K562 (cell line): ENCODE data around the gene ASB2. TPM values are rescaled to one million over a fixed set of nuclear protein-coding genes. Genes with fewer than 3 reads are reported as not detected.

Experiments
- ATAC-seq: fragments of 200-7000 bp; cut with Tn5 transposase; 3 replicates; pipeline ENCODE4 v1.9.1; 2020; ENCODE audit warnings: moderate library complexity
- BruUV-seq: library from RNA; stranded (reverse); fragments of 400-500 nt; replicated peaks from 2 replicates; lab custom pipeline; 2021; lab: Mats Ljungman, UMichigan
- CTCF ChIA-PET: fragments of 300-600 bp; formaldehyde crosslinking; extraction: SDS; loops from one replicate; lab custom pipeline; 2021; ENCODE audit warnings: low intra/inter-chr PET ratio; lab: Yijun Ruan, JAX
- POLR2A ChIA-PET: fragments of 300-600, 350-650 bp; sonication (Branson Sonifier 250); formaldehyde crosslinking; extraction: SDS; loops from one replicate; lab custom pipeline; 2021; ENCODE audit warnings: antibody characterized with exemption, inconsistent platforms; lab: Yijun Ruan, JAX
- DNase-seq, 4 experiments: peaks; one replicate each; pipeline versions ENCODE4 v3.0.0 to v3.0.0-alpha.2; 2011 to 2018; ENCODE audit warnings: low spot score in 3 of 4, mixed read lengths in 3 of 4; ENCODE audit errors: extremely low read depth in 1 of 4
- FAIRE-seq: peaks from 2 replicates; lab custom pipeline; 2011; peaks lifted over from hg19 to GRCh38; lab: Jason Lieb, UNC
- H2AFZ ChIP-seq: 2 replicates; pipeline ENCODE4 v1.6.0; 2011; ENCODE audit warnings: low read depth, low read length, control low read depth, inconsistent platforms
- H3K27ac ChIP-seq: fragments of 200-600 bp; 3 replicates; pipeline ENCODE4 v1.8.0; 2011; ENCODE audit warnings: low read depth, mild to moderate bottlenecking, control low read depth, inconsistent platforms, low read length, moderate library complexity, mixed read lengths; ENCODE audit errors: extremely low read depth
- H3K27me3 ChIP-seq, 2 experiments: fragments of 300-600 bp in 1 of 2; 2 replicates in 1 of 2; 3 replicates in 1 of 2; pipeline versions ENCODE4 v1.6.0 to v1.8.0; 2011; ENCODE audit warnings: inconsistent platforms in 2 of 2, low read length in 2 of 2, mild to moderate bottlenecking in 1 of 2, mixed read lengths in 1 of 2, moderate library complexity in 1 of 2; ENCODE audit not compliant: control insufficient read depth in 2 of 2, insufficient read depth in 2 of 2
- H3K36me3 ChIP-seq: fragments of 300-600 bp; 3 replicates; pipeline ENCODE4 v1.8.0; 2011; ENCODE audit warnings: mild to moderate bottlenecking, low read length, inconsistent platforms; ENCODE audit not compliant: control insufficient read depth, insufficient read depth
- H3K4me1 ChIP-seq, 2 experiments: fragments of 200-600 bp in 1 of 2; replicated peaks in 1 of 2; 2 replicates in 1 of 2; 3 replicates in 1 of 2; pipeline versions ENCODE4 v1.5.1 to v1.8.0; 2011; ENCODE audit warnings: inconsistent platforms in 2 of 2, low read length in 2 of 2, mild to moderate bottlenecking in 1 of 2, mixed read lengths in 1 of 2, moderate library complexity in 1 of 2; ENCODE audit not compliant: control insufficient read depth in 2 of 2, insufficient read depth in 2 of 2
- H3K4me2 ChIP-seq: 2 replicates; pipeline ENCODE4 v1.6.1; 2011; ENCODE audit warnings: low read length, control low read depth, inconsistent platforms, mixed read lengths; ENCODE audit not compliant: insufficient read depth
- H3K4me3 ChIP-seq: fragments of 200-600 bp; sonication (generic), shearing (Covaris generic); 2 replicates; pipeline ENCODE4 v1.5.1; 2016; ENCODE audit warnings: control low read depth, inconsistent platforms
- H3K79me2 ChIP-seq: fragments of 200-600 bp; 3 replicates; pipeline ENCODE4 v1.8.0; 2011; ENCODE audit warnings: low read length, inconsistent platforms; ENCODE audit not compliant: control insufficient read depth, insufficient read depth
- H3K9ac ChIP-seq, 2 experiments: 2 replicates each; pipeline versions ENCODE4 v1.6.0 to v1.6.1; 2011; ENCODE audit warnings: low read depth in 2 of 2, low read length in 2 of 2, control low read depth in 1 of 2, inconsistent platforms in 1 of 2, mild to moderate bottlenecking in 1 of 2, mixed read lengths in 1 of 2; ENCODE audit not compliant: insufficient read depth in 1 of 2
- H3K9me1 ChIP-seq: one replicate; pipeline ENCODE4 v1.6.0; 2011; ENCODE audit warnings: inconsistent platforms, mild to moderate bottlenecking, low read length, moderate library complexity; ENCODE audit not compliant: control insufficient read depth, insufficient read depth
- H3K9me3 ChIP-seq: replicated peaks from 2 replicates; pipeline ENCODE4 v1.5.1; 2011; ENCODE audit warnings: low read depth, low read length, inconsistent platforms; ENCODE audit not compliant: control insufficient read depth, insufficient read depth
- H4K20me1 ChIP-seq: replicated peaks from 2 replicates; pipeline ENCODE4 v1.6.1; 2011; ENCODE audit warnings: low read length, inconsistent platforms, mixed read lengths; ENCODE audit not compliant: control insufficient read depth, insufficient read depth
- HMG20B ChIP-seq: fragments of 250-450 bp; sonication (Bioruptor Pico); IDR thresholded peaks from 2 replicates; pipeline ENCODE4 v1.5.0; 2021; ENCODE audit warnings: mild to moderate bottlenecking
- ILK ChIP-seq: fragments of 450-650 bp; IDR thresholded peaks from 2 replicates; pipeline ENCODE4 v1.6.1; 2016; ENCODE audit warnings: missing genetic modification characterization, low read depth, mild to moderate bottlenecking, missing compliant biosample characterization, moderate library complexity, borderline replicate concordance
- JUND ChIP-seq, 2 experiments: IDR thresholded peaks; 2 replicates in 1 of 2; 3 replicates in 1 of 2; pipeline ENCODE4 v1.6.1; 2011; ENCODE audit warnings: borderline replicate concordance in 2 of 2, low read depth in 2 of 2, low read length in 2 of 2, improper control_type of control experiment in 1 of 2, missing biosample characterization in 1 of 2, missing genetic modification characterization in 1 of 2, missing genetic modification reagents in 1 of 2
- WGBS: fragments of 100-300 bp; shearing (Covaris generic); methylation state at CpG from one replicate; pipeline ENCODE4 v1.1.6; 2016; ENCODE audit warnings: low coverage, mixed read lengths; ENCODE audit not compliant: insufficient coverage; ENCODE audit errors: missing lambda C conversion rate; 5-methylcytosine and 5-hydroxymethylcytosine counted together
- in situ Hi-C: fragments of 300-500 bp; cut with MboI; formaldehyde crosslinking; loops from 4 replicates; pipeline ENCODE4 v1.15.0; 2018; ENCODE audit warnings: inconsistent platforms, mixed read lengths
- intact Hi-C: fragments of 100-400 bp; cut with micrococcal nuclease; formaldehyde crosslinking; loops from 2 replicates; pipeline ENCODE4 v1.14.2; 2022
- polyA plus RNA-seq, 8 experiments: library from polyadenylated mRNA; depleted of rRNA in 4 of 8; stranded (reverse) in 5 of 8; unstranded in 3 of 8; fragments of >200 nt; fragmentation: Nextera tagmentation in 2 of 8; fragmentation: Illumina TruSeq in 1 of 8; extraction: Ambion mirVana in 2 of 8; extraction: Trizol in 1 of 8; gene quantifications; 2 replicates each; pipeline versions ENCODE4 v1.2.1 to v1.2.3, GENCODE V29; 2011 to 2014; ENCODE audit warnings: inconsistent platforms in 1 of 8, missing spikeins in 1 of 8
- total RNA-seq, 7 experiments: library from RNA; depleted of rRNA in 6 of 7; stranded (reverse); fragments of >200 nt in 6 of 7; fragmentation: Illumina TruSeq in 2 of 7; extraction: Trizol in 2 of 7; gene quantifications; 2 replicates each; pipeline versions ENCODE4 v1.2.1 to v1.2.3, GENCODE V29; 2011 to 2021; ENCODE audit warnings: low replicate concordance in 1 of 7
- TF ChIP-seq, protein P1 (sequence below): sonication (generic); IDR thresholded peaks from 2 replicates; pipeline ENCODE4 v1.6.1; 2016
- TF ChIP-seq, protein P2 (sequence below): fragments of 250-450 bp; sonication (Bioruptor Pico); IDR thresholded peaks from 2 replicates; pipeline ENCODE4 v1.8.0; 2022; ENCODE audit warnings: moderate library complexity, mild to moderate bottlenecking, inconsistent platforms

Gene ASB2
- total and polyA plus RNA-seq, 9 of the 15 experiments (the other 6 are each of a cell fraction or from before 2014, with no cell fraction given), result not detected

DNA sequence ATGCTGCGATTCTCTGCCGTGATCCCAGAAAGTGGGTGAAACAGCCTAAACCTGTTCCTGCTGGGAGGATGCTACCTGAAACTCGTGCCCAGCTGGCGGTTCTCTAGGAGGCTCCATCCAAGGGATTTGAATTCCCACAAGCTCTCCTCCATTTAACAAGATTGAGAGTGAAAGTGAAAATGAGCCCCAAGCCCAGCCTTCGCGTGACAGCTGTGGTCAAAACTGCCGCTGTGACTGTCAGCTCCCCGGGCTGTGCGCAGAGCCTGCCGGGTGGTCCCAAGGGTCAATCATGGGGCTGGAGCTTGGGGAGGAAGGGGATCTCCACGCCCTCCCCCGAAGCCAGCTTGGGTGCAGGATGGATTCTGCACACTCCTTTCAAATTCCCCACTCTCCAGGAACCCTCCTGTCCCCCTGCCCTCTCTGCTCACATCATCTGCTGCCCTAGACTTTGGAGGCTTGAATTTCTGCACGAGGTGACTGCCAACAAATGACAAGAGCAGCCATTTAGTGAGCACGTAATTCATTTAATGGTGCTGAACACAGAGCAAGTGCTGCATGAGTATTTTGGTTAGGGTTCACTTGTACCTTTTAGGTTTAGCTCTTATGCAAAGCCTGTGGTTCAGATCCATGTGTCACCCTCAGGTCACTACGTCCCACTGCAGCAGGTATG lies 5.3 kb downstream of the ASB2 start:
- ATAC-seq (no peak), FAIRE-seq (no peak), DNase-seq (no peak)
- TF ChIP-seq, protein P1, sequence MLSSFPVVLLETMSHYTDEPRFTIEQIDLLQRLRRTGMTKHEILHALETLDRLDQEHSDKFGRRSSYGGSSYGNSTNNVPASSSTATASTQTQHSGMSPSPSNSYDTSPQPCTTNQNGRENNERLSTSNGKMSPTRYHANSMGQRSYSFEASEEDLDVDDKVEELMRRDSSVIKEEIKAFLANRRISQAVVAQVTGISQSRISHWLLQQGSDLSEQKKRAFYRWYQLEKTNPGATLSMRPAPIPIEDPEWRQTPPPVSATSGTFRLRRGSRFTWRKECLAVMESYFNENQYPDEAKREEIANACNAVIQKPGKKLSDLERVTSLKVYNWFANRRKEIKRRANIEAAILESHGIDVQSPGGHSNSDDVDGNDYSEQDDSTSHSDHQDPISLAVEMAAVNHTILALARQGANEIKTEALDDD, result no peak
- TF ChIP-seq HMG20B (CRISPR knock-in tag) (no peak), JUND (IDR thresholded peaks at IDR 0.05; ENCODE audit: borderline replicate concordance, low read depth, low read length) (no peak), JUND (tag; IDR thresholded peaks at IDR 0.05; ENCODE audit: borderline replicate concordance, low read depth, low read length) (no peak), ILK (tag) (no peak)
- TF ChIP-seq, protein P2, sequence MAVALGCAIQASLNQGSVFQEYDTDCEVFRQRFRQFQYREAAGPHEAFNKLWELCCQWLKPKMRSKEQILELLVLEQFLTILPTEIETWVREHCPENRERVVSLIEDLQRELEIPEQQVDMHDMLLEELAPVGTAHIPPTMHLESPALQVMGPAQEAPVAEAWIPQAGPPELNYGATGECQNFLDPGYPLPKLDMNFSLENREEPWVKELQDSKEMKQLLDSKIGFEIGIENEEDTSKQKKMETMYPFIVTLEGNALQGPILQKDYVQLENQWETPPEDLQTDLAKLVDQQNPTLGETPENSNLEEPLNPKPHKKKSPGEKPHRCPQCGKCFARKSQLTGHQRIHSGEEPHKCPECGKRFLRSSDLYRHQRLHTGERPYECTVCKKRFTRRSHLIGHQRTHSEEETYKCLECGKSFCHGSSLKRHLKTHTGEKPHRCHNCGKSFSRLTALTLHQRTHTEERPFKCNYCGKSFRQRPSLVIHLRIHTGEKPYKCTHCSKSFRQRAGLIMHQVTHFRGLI, result no peak
- Histone ChIP-seq H2AFZ (no peak overlapping the region), H3K9me3 (no peaks in the 10 kb centered on the region), H3K27ac (no peak overlapping the region), H3K79me2 (no peaks in the 10 kb centered on the region), H3K4me1 (no peaks in the 10 kb centered on the region; a peak in 1 of 5 replicates), H3K9ac (no peak overlapping the region), H3K27me3 (peaks cover 0 to 49% of the 10 kb centered on the region in 2 experiments; a peak in 2 of 5 replicates), H4K20me1 (no peaks in the 10 kb centered on the region), H3K9me1 (no peaks in the 10 kb centered on the region), H3K4me2 (no peak overlapping the region), H3K4me3 (no peak overlapping the region), H3K36me3 (no peaks in the 10 kb centered on the region)
- ChIA-PET POLR2A (interaction anchor here (0.6 kb wide), 1 partner anchor 11 kb away, joined by 4 read pairs; no protein-coding TSS in a partner anchor), CTCF (no interaction called here)
- intact Hi-C loops, result no loop called here
- no TSS peak for BruUV-seq
- WGBS, result 1% methylated on average over 12 of the region's 15 CpGs
- in situ Hi-C loops, result no loop called here
